B cell (primary cell): ENCODE results near the gene UCN2. TPM values are rescaled to one million over a fixed set of nuclear protein-coding genes. Genes with fewer than 3 reads are reported as not detected.

Source experiments
- ATAC-seq: fragments of 200-7000 bp; cut with Tn5 transposase; one replicate; pipeline ENCODE4 v1.10.0; 2021; ENCODE audit warnings: low read depth, mild to moderate bottlenecking, moderate number of reproducible peaks, moderate library complexity
- CTCF ChIA-PET: fragments of 350-600 bp; sonication (Branson Sonifier 250); formaldehyde crosslinking; loops from one replicate; lab custom pipeline; 2021; ENCODE audit warnings: antibody characterized with exemption, inconsistent platforms; lab: Charles Lee
- POLR2A ChIA-PET: fragments of 350-600 bp; sonication (Branson Sonifier 250); formaldehyde crosslinking; loops from one replicate; lab custom pipeline; 2021; ENCODE audit warnings: antibody characterized with exemption; lab: Charles Lee
- DNase-seq: peaks from one replicate; pipeline ENCODE4 v3.0.0; 2013
- H2AFZ ChIP-seq: 2 replicates; pipeline ENCODE4 v1.6.1; 2012; ENCODE audit warnings: mild to moderate bottlenecking, low read depth, low read length; ENCODE audit not compliant: insufficient read depth, poor library complexity, severe bottlenecking
- H3K27ac ChIP-seq, 2 donors: 1 replicate in 1 of 2; 2 replicates in 1 of 2; pipeline ENCODE4 v1.5.1; 2012 to 2013; ENCODE audit warnings: low read length in 2 of 2, mild to moderate bottlenecking in 2 of 2, moderate library complexity in 1 of 2
- H3K27me3 ChIP-seq, 4 experiments: fragments of 200-600 bp in 1 of 4; sonication (generic) in 1 of 4; replicated peaks in 1 of 4; 1 replicate in 2 of 4; 2 replicates in 2 of 4; pipeline versions ENCODE4 v1.6.1 to v1.7.0; 2013 to 2016; ENCODE audit warnings: low read length in 3 of 4, mild to moderate bottlenecking in 2 of 4, mixed read lengths in 1 of 4, moderate library complexity in 1 of 4; ENCODE audit not compliant: insufficient read depth in 4 of 4, control insufficient read depth in 3 of 4; ENCODE audit errors: control extremely low read depth in 1 of 4
- H3K36me3 ChIP-seq, 2 experiments: replicated peaks in 1 of 2; 1 replicate in 1 of 2; 2 replicates in 1 of 2; pipeline versions ENCODE4 v1.6.1 to v1.7.1; 2013; ENCODE audit warnings: low read length in 1 of 2; ENCODE audit not compliant: insufficient read depth in 2 of 2, control insufficient read depth in 1 of 2; ENCODE audit errors: control extremely low read depth in 1 of 2, extremely low read depth in 1 of 2
- H3K4me1 ChIP-seq, 2 donors: fragments of 200-600 bp in 1 of 2; sonication (generic) in 1 of 2; 1 replicate in 1 of 2; 2 replicates in 1 of 2; pipeline versions ENCODE4 v1.5.1 to v1.6.1; 2013 to 2017; ENCODE audit warnings: low read length in 2 of 2; ENCODE audit not compliant: control insufficient read depth in 2 of 2, insufficient read depth in 2 of 2
- H3K4me2 ChIP-seq: replicated peaks from 2 replicates; pipeline ENCODE3; 2012; ENCODE audit warnings: mild to moderate bottlenecking, low read depth, low read length; ENCODE audit not compliant: poor library complexity, severe bottlenecking
- H3K4me3 ChIP-seq, 5 experiments: fragments of 200-600 bp in 1 of 5; sonication (generic) in 1 of 5; 1 replicate in 3 of 5; 2 replicates in 2 of 5; pipeline versions ENCODE4 v1.5.1 to v1.7.0; 2011 to 2016; ENCODE audit warnings: low read length in 4 of 5, mild to moderate bottlenecking in 4 of 5, low read depth in 2 of 5, control low read depth in 1 of 5, moderate library complexity in 1 of 5; ENCODE audit not compliant: insufficient read depth in 1 of 5; ENCODE audit errors: control extremely low read depth in 1 of 5, extremely low read depth in 1 of 5
- H3K79me2 ChIP-seq: fragments of 200-600 bp; sonication (generic); one replicate; pipeline ENCODE4 v1.6.0; 2016; ENCODE audit warnings: low read length; ENCODE audit not compliant: control insufficient read depth, insufficient read depth
- H3K9ac ChIP-seq: fragments of 200-600 bp; sonication (generic); 2 replicates; pipeline ENCODE4 v1.6.1; 2017; ENCODE audit warnings: mild to moderate bottlenecking, low read length, moderate library complexity
- H3K9me3 ChIP-seq, 3 donors: one replicate each; pipeline versions ENCODE4 v1.6.1 to v1.7.1; 2013; ENCODE audit warnings: low read length in 2 of 3; ENCODE audit not compliant: control insufficient read depth in 2 of 3, insufficient read depth in 1 of 3; ENCODE audit errors: control extremely low read depth in 1 of 3
- H4K20me1 ChIP-seq: 2 replicates; pipeline ENCODE4 v1.6.0; 2012; ENCODE audit warnings: mild to moderate bottlenecking, low read length; ENCODE audit not compliant: insufficient read depth, control insufficient read depth, poor library complexity, severe bottlenecking
- H3K27ac Mint-ChIP-seq: one replicate; pipeline ENCODE4 v1.8.0; 2021; ENCODE audit warnings: mixed read lengths
- H3K27me3 Mint-ChIP-seq: one replicate; pipeline ENCODE4 v1.8.0; 2021; ENCODE audit warnings: mixed read lengths
- H3K4me1 Mint-ChIP-seq: one replicate; pipeline ENCODE4 v1.8.0; 2021; ENCODE audit warnings: mixed read lengths
- H3K4me3 Mint-ChIP-seq: one replicate; pipeline ENCODE4 v1.8.0; 2021; ENCODE audit warnings: mixed read lengths
- H3K9me3 Mint-ChIP-seq: one replicate; pipeline ENCODE4 v1.8.0; 2022; ENCODE audit warnings: mixed read lengths; ENCODE audit not compliant: insufficient read depth
- CTCF ChIP-seq: fragments of 200-600 bp; IDR thresholded peaks from one replicate; pipeline ENCODE4 v1.8.0; 2022; ENCODE audit warnings: antibody characterized with exemption, mild to moderate bottlenecking
- EZH2 ChIP-seq: IDR thresholded peaks from 2 replicates; pipeline ENCODE4 v1.6.1; 2012; ENCODE audit warnings: borderline replicate concordance, low read depth, mild to moderate bottlenecking, moderate library complexity, low read length; ENCODE audit not compliant: insufficient read depth, poor library complexity, severe bottlenecking
- WGBS: methylation state at CpG from one replicate; pipeline ENCODE4 v1.1.5; 2013; ENCODE audit warnings: missing lambda C conversion rate; ENCODE audit not compliant: insufficient coverage; 5-methylcytosine and 5-hydroxymethylcytosine counted together
- intact Hi-C: fragments of 100-400 bp; cut with micrococcal nuclease; formaldehyde crosslinking; loops from one replicate; pipeline ENCODE4 v1.10.0; 2022
- polyA plus RNA-seq: library from polyadenylated mRNA; depleted of rRNA; stranded (reverse); fragments of >200 nt; gene quantifications from 2 replicates; pipeline ENCODE4 v1.2.3, GENCODE V29; 2012
- total RNA-seq, 2 donors: library from RNA; stranded (reverse); fragments of 120-200 nt in 1 of 2; gene quantifications; 1 replicate in 1 of 2; 2 replicates in 1 of 2; pipeline versions ENCODE4 v1.2.3 to v1.2.4, GENCODE V29; 2013 to 2022

UCN2 gene
- total and polyA plus RNA-seq, 2 donors (not counting 1 experiment from before 2014, with no cell fraction given): not detected

DNA sequence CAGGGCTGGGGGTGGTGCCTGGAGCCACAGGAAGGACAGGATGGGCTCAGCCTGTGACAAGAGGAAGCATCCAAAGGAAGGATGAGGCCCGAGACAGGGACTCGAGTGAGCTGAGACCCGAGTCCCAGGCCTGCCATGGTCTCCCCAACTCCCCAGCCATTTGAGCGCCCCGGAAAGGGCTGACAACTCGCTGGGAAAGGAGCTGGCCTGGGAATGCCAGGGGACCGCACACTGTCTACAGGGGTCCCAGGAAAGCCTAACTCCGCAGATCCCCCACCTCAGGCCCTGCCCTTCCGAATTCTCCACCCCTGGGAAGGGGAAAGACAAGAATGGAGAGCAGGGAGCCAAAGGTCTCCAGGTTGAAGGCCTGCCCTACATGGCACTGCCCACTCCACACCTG is 38.6 kb downstream of the UCN2 start:
- H3K27ac ChIP-seq: no peak overlapping the region
- Mint-ChIP-seq H3K4me1 (no peaks in the 10 kb centered on the region), H3K27me3 (no peaks in the 10 kb centered on the region), H3K9me3 (no peaks in the 10 kb centered on the region), H3K4me3 (no peak overlapping the region), H3K27ac (no peak overlapping the region)
- no peak overlapping the region for H3K4me2 ChIP-seq
- no peaks in the 10 kb centered on the region for H4K20me1 ChIP-seq
- TF ChIP-seq EZH2: no peak
- no peak for TF ChIP-seq CTCF
- H2AFZ ChIP-seq: no peak overlapping the region
- no peaks in the 10 kb centered on the region for H3K36me3 ChIP-seq
- POLR2A ChIA-PET: no interaction called here
- H3K27me3 ChIP-seq: no peaks in the 10 kb centered on the region
- DNase-seq (no peak), ATAC-seq (no peak)
- no peaks in the 10 kb centered on the region for H3K4me1 ChIP-seq
- WGBS: 85% methylated on average over 6 of the region's 9 CpGs
- intact Hi-C loops: no loop called here
- no peak overlapping the region for H3K4me3 ChIP-seq
- no peaks in the 10 kb centered on the region for H3K9me3 ChIP-seq
- H3K9ac ChIP-seq: no peak overlapping the region
- CTCF ChIA-PET: no interaction called here
- no peaks in the 10 kb centered on the region for H3K79me2 ChIP-seq

GRCh38 chr3:48521635-48522034 is 41.9 kb downstream of the UCN2 start:
- H3K4me1 ChIP-seq: no peaks in the 10 kb centered on the region
- no peaks in the 10 kb centered on the region for H3K79me2 ChIP-seq
- Mint-ChIP-seq H3K27me3 (peaks cover 3% of the 10 kb centered on the region), H3K27ac (no peak overlapping the region), H3K9me3 (no peaks in the 10 kb centered on the region), H3K4me3 (no peak overlapping the region), H3K4me1 (no peaks in the 10 kb centered on the region)
- H3K9ac ChIP-seq: no peak overlapping the region
- ATAC-seq (no peak), DNase-seq (no peak)
- 93% methylated on average over 5 of the region's 6 CpGs for WGBS
- no peaks in the 10 kb centered on the region for H3K36me3 ChIP-seq
- peaks cover 0 to under 1% (median 0%) of the 10 kb centered on the region in 4 experiments for H3K27me3 ChIP-seq
- TF ChIP-seq CTCF (no peak), EZH2 (no peak)
- H3K4me2 ChIP-seq: no peak overlapping the region
- ChIA-PET POLR2A (no interaction called here), CTCF (interaction anchor here (1.0 kb wide), 1 partner anchor 121 kb away, joined by 3 read pairs; no protein-coding TSS in a partner anchor)
- H3K4me3 ChIP-seq: no peak overlapping the region
- intact Hi-C loops: no loop called here
- H4K20me1 ChIP-seq: no peaks in the 10 kb centered on the region
- H2AFZ ChIP-seq: no peak overlapping the region
- H3K27ac ChIP-seq: no peak overlapping the region
- H3K9me3 ChIP-seq: no peaks in the 10 kb centered on the region
